CD4-positive, alpha-beta T cell treated with Interleukin-17A for 1 hour (primary cell): ENCODE results near the gene ST6GALNAC1.
"Not testable (repeated sequence)": the region's sequence is repeated elsewhere in the genome, so short reads cannot be mapped to it uniquely, and the experiment has no call there.

Experiments
- DNase-seq: peaks from one replicate; pipeline ENCODE4 v3.0.0-alpha.2; 2020

The ST6GALNAC1 gene

GRCh38 chr17:76640550-76641380 is 2.8 kb downstream of the ST6GALNAC1 start:
- no peak for DNase-seq

DNA sequence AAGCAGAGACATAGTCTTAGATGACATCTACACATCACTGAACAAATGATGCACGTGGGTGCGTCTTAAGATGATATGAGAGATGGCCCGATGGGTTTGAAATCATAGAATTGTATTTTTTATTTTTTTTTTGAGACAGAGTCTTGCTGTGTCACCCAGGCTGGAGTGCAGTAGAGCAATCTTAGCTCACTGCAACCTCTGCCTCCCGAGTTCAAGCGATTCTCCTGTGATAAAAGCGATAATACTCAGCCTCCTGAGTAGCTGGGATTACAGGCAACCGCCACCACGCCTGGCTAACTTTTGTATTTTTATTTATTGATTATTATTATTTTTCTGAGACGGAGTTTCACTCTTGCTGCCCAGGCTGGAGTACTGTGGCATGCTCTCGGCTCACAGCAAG is 5.3 kb downstream of the ST6GALNAC1 start:
- no peak for DNase-seq

- not testable (repeated sequence) for DNase-seq
Observed at GRCh38 chr17:76636486-76637206, 6.9 kb downstream of the ST6GALNAC1 start.

DNA sequence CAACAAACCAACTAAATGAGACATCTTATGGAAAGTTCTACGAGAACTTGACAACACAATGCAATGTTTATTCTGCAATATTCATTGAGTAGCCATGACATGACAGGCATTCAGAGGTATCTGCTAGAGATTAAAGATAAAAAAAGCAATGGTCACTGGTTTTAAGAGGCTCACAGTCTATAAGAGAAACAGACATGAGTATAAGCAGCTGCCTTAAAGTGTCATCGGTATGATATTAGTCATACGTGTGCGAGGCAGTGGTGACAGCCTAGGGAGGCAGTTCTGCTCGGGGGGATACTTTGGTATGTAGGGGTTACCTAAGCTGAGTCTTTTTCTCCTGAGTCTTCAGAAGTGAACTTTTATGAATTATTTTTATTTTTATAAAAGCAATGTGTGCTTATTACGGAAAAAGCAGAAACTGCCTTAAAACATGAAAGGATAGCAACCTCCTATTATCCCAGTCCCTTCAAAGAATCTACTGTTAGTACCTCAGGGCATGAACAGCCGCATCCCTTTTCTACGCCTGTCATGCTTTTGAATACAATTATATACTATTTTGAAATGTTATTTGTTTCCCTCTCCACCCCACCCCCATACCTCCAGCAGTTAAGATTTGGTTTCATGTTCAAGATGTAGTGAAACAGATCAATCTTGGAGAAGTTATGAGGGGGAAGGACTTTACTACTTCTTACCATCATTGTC is 7.7 kb downstream of the ST6GALNAC1 start:
- DNase-seq = no peak

GRCh38 chr17:76635039-76635438 is 8.5 kb downstream of the ST6GALNAC1 start:
- no peak for DNase-seq

GRCh38 chr17:76633628-76634328 is 9.8 kb downstream of the ST6GALNAC1 start:
- DNase-seq = no peak

DNA sequence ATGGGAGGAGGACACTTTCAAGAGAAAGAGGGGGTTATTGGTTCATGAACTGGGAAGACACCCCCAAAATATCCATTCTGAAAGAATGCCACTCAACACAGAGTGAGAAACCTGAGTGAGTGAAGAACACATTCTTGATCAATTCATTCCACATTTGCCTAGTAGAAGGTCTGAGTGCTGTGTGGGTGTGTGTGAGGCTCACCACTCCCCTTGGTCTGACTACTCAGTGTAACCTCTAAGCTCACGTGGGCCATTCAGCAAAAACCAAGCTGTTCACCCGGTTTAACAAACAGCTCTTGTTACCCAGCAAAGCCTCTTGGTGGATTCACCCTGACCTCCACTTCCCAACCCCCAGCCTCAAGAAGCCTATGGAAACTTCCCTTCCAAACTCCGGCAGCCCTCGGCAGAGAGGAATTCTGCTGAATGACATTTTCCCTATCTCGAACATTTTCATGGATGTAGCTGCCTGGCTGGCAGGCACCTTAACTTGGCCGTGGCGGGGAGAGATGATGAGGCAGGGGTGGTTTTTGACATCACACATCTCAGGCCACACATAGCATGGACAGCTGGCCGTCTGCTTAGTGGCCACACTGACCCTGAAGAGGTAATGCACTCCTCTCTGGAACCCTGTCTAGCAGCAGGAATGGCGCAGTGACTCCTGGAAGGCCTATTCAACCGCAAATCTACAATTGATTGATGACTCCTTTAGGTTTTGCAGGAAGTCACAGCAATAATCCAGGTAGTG is 11.6 kb downstream of the ST6GALNAC1 start:
- DNase-seq = no peak

DNA sequence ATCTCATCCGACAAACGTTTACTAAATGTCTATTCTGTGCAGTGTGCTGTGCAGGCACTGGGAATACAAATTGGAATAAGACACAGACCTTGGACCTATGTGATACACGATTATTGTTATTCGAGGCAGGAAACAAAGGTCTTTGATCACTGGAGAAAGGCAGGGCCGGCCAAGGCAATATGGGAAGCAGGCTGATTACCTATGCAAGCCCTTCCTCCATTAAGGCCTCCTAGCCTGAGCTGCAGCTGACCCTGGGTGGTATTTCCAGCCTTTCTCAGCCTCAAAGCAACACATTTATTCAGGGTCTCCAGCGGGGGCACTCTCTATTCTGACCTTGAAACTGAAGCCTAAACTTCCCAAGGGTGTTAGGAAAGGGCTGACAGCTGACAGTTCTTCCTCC is 13.4 kb downstream of the ST6GALNAC1 start:
- no peak for DNase-seq

DNA sequence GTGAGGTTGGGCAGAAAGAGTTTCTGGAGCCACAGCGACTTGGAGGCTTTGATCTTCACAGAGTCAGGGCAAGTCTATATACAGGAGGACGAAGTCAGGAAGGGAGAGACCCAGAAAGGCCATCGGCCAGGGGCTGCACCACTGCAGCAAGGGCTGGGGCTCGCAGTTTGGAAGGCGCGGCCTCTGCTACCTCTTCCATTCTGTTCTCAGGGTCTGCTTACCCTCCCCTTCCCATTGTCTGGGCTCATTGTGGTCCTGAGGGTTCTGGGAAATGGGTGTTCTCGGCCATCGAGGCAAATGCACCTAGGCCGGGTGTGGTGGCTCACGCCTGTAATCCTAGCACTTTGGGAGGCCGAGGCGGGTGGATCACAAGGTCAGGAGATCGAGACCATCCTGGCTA is 16.0 kb downstream of the ST6GALNAC1 start:
- DNase-seq = no peak

DNA sequence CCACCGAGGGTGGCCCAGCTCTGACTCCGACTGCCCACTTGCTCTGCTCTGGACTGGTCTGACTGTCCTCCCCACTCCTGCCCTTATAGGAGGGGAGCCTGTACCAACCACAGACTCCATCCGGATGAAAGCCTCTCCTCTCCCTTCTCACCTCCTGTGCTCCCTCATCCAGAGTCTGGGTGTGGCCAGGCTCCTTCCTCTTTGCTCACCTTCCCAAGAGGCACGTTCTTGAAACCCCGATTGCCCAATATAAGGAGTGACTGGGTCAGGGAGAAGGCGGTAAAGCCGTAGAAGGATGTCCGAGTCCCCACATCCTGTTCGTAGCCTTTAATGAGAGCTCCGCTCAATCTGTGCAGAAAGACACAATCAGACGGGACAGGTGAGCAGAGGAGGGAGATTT is 17.1 kb downstream of the ST6GALNAC1 start:
- DNase-seq = no peak

- DNase-seq = no peak
Observed at GRCh38 chr17:76625496-76625895, 18.1 kb downstream of the ST6GALNAC1 start.

GRCh38 chr17:76623271-76624146 is 20.0 kb downstream of the ST6GALNAC1 start:
- peak; percentile 79 for DNase-seq

GRCh38 chr17:76617838-76618237 is 25.7 kb downstream of the ST6GALNAC1 start:
- no peak for DNase-seq

DNA sequence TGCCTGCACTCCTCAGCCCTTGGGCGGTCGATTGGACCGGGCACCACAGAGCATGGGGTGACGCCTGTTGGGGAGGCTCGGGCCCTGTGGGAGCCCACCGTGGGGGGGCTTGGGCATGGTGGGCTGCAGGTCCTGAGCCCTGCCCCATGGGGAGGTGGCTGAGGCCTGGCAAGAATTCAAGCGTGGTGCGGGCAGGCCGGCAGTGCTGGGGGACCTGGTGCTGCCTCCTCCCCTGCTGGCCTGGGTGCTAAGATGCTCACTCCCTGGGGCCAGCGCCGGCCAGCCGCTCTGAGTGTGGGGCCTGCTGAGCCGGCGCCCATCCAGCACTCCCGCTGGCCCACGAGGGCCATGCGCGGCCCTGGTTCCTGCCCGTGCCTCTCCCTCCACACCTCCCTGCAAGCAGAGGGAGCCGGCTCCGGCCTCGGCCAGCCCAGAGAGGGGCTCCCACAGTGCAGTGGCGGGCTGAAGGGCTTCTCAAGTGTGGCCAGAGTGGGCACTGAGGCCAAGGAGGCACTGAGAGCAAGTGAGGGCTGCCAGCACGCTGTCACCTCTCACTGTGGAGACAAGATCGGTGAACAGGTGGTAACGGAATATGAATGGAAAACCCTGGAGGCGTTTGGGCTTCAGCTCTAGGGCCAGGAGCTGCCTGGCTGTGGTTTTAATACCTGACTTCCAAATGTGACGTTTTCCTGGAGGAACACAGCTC is 28.5 kb downstream of the ST6GALNAC1 start:
- no peak for DNase-seq

GRCh38 chr17:76614064-76614759 is 29.3 kb downstream of the ST6GALNAC1 start:
- peak; percentile 43 for DNase-seq

DNA sequence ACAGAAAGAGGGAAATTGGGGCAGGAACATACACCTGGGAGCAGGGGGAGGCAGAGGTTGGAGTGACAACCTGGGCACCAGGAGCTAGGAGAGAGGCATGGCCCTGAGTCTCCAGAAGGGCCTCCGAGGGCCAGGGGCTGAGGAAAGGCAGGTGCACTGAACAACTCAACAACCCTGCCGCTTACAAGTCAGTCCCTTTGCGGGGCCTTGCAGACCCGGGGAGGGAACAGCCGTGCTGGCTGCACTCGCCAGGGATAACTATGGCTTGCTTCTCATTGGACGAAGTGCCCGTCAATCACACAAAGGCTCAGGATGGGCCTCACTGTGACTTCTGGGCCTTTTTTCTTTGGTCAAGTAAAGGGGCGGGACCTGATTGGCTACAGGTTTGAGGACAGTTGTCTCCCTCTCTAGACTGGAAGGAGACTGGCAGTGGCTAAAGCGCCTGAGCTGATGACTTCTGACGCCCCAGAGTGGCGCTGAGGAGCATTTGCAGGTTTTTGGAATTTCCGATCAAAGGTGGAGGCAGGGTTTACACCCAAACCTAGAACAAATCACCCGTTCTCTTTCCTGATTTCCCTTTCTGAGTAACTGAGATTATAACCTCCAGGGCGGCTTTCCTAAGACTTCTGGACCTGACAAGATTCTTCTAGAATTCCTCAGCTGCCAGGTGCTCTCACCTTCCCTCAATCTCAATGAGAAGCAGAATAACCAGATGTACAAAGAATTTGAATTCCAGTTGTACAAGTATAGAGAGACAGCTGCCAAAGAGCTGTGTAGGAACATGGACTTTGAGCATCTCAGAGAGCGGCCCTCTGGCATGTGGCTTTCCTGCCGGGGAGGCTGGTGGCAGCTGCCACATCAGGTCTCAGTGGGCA is 30.3 kb downstream of the ST6GALNAC1 start:
- DNase-seq = no peak

- DNase-seq = no peak
Observed at GRCh38 chr17:76612465-76612864, 31.1 kb downstream of the ST6GALNAC1 start.

GRCh38 chr17:76611758-76612157 is 31.8 kb downstream of the ST6GALNAC1 start:
- DNase-seq = no peak
